ENCODE measurements around the gene EGFR. TPM values are rescaled to one million over a fixed set of nuclear protein-coding genes. Genes with fewer than 3 reads are reported as not detected.
A peak's percentile ranks its signal among the peaks of the same experiment; 100 is the strongest.

The EGFR gene
- total RNA-seq, 2 donors from 2014 or later, result 42.5 to 44.2 TPM

DNA sequence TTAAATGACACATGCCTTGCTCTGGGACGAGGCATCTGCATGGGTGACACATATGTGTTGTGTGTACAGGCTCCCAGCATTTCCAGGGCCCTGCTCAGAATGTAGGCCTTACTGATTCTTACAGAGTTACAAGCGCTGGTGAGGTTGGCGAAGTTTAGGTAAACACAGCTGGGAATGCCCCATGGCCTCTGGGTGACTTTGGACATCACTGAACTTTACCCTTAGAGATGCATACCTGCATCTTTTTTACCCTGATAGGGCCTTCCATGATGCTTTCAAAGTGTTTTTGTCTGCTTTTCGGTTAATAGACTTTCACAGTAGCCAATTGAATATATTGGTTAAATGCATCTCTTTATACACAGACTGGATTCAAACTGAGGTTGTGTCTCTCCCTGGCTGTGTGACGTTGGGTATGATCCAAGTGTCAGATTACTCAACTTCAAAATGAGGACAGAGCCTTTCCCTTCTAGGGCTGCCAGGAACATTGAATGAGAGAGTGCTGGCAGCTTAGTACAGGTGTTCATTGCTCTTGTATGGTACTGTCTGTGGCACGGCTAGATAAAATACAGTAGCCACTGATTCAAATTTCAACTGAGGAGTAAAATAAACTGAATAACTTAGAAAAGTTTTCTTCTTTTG, 29.5 kb downstream of the EGFR start:
- peak overlapping the region in 1 of 4 donors; percentile 39 for H3K27ac ChIP-seq
- peaks cover 29% of the 10 kb centered on the region for H3K4me1 ChIP-seq
- H3K9me3 ChIP-seq, result no peaks in the 10 kb centered on the region
- TF ChIP-seq, protein P1, sequence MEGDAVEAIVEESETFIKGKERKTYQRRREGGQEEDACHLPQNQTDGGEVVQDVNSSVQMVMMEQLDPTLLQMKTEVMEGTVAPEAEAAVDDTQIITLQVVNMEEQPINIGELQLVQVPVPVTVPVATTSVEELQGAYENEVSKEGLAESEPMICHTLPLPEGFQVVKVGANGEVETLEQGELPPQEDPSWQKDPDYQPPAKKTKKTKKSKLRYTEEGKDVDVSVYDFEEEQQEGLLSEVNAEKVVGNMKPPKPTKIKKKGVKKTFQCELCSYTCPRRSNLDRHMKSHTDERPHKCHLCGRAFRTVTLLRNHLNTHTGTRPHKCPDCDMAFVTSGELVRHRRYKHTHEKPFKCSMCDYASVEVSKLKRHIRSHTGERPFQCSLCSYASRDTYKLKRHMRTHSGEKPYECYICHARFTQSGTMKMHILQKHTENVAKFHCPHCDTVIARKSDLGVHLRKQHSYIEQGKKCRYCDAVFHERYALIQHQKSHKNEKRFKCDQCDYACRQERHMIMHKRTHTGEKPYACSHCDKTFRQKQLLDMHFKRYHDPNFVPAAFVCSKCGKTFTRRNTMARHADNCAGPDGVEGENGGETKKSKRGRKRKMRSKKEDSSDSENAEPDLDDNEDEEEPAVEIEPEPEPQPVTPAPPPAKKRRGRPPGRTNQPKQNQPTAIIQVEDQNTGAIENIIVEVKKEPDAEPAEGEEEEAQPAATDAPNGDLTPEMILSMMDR (IDR thresholded peaks at IDR 0.05), result no peak
- TF ChIP-seq POLR2A (IDR thresholded peaks at IDR 0.05), result no peak
- intact Hi-C loops (cut with DNase I), result no loop called here
- WGBS, 2 donors, result 28 to 33% methylated on average over 6 of the region's 6 CpGs
- no peaks in the 10 kb centered on the region for H3K36me3 ChIP-seq (replicated peaks in 1 of 2; ENCODE audit: insufficient read depth in 1 of 2, low read depth in 2 of 2)
- no peaks in the 10 kb centered on the region for H3K27me3 ChIP-seq
- peak; percentile 38 to 64 (median 60) for DNase-seq
- no peak overlapping the region for H3K4me3 ChIP-seq
- peak; percentile 79 for ATAC-seq

DNA sequence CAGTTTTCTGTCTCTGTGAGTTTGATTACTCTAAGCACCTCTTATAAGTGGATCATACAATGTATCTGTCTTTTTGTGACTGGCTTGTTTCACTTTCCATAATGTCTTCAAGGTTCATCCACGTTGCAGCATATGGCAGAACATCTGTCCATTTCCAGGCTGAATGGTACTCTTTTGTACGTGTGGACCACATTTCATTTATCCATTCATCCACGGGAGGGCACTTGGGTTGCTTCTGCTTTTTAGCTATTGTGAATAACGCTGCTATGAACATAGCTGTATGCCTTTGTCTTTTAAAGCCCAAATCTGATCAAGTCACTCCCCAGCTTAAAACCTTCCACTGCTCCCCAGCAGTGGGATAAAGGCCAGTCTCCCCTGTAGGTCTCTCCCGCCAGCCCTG, 31.5 kb downstream of the EGFR start:
- peaks cover 14% of the 10 kb centered on the region for H3K4me1 ChIP-seq
- ATAC-seq (no peak), DNase-seq (no peak)
- H3K4me3 ChIP-seq, result no peak overlapping the region
- intact Hi-C loops (cut with DNase I), result no loop called here
- H3K9me3 ChIP-seq, result no peaks in the 10 kb centered on the region
- TF ChIP-seq, protein P1 (IDR thresholded peaks at IDR 0.05), result no peak
- TF ChIP-seq POLR2A (IDR thresholded peaks at IDR 0.05), result no peak
- H3K27ac ChIP-seq, result no peak overlapping the region
- no peaks in the 10 kb centered on the region for H3K36me3 ChIP-seq (replicated peaks in 1 of 2; ENCODE audit: insufficient read depth in 1 of 2, low read depth in 2 of 2)
- no peaks in the 10 kb centered on the region for H3K27me3 ChIP-seq
- 68 to 85% methylated on average over 5 of the region's 5 CpGs for WGBS, 2 donors

DNA sequence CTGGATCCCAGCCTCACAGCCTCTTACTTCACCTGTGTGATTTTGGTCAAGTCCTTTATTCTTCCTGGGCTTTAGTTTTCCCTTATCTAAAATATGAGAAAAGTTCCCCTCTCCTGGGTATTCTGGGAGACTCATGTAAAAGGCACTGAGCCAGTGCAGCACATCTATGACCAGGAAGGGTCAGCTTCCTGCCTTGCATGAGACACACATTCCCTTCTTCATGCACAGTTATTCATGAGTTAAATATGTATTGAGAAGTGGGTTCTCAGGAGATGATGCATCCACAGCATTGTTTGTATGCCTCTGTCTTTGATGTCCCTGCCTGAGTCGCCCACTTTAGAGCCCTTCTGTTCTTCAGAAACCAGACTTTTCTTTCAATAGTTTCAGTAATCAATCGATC, 33.3 kb downstream of the EGFR start:
- Histone ChIP-seq H3K4me1 (peaks cover 14% of the 10 kb centered on the region), H3K27me3 (no peaks in the 10 kb centered on the region)

DNA sequence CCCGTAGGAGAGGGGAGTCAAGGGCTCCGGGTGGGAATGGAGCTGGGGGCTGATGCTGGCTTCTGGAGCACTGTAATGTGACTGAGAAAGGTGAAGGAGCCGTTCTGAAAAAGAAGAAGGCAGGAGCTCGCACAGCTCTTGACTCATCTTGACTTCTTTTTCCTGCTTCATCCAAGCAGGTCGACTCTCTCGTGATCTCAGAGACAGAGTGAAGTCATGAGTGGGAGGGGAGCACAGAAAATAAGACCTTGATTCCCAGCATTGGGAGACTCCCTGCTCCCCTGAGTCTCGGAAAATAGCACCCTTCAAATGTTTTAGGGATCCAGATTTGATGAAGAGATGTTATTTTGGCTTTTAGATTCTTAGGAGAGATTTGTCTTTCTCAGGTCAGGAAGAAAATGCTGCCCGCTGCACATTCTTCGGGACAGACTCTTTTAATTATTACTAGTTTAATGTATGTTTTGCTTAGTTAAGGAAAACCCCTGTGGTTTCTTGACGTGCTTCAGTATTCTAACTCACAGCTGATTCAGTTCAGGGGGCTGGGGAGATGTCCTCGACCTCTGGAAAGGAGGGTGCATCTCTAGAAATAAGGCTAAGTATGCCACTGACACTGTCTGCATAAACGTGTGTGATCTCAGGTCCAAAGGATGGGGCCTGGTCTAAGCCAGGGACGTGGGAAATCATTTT, 34.1 kb downstream of the EGFR start:
- no peak overlapping the region for H3K27ac ChIP-seq
- intact Hi-C loops (cut with DNase I), result no loop called here
- H3K9me3 ChIP-seq, result no peaks in the 10 kb centered on the region
- H3K27me3 ChIP-seq, result no peaks in the 10 kb centered on the region
- H3K4me3 ChIP-seq, result no peak overlapping the region
- peaks cover 14% of the 10 kb centered on the region for H3K4me1 ChIP-seq
- DNase-seq (no peak), ATAC-seq (no peak)
- TF ChIP-seq, protein P1 (IDR thresholded peaks at IDR 0.05), result no peak
- TF ChIP-seq POLR2A (IDR thresholded peaks at IDR 0.05), result no peak
- 82 to 83% methylated on average over 13 of the region's 13 CpGs for WGBS, 2 donors
- H3K36me3 ChIP-seq (replicated peaks in 1 of 2; ENCODE audit: insufficient read depth in 1 of 2, low read depth in 2 of 2), result no peaks in the 10 kb centered on the region

More for the DNA sequence above, 33.3 kb downstream of the EGFR start:
- ATAC-seq, result no peak
- DNase-seq, result no peak
- H3K36me3 ChIP-seq (replicated peaks in 1 of 2; ENCODE audit: insufficient read depth in 1 of 2, low read depth in 2 of 2), result no peaks in the 10 kb centered on the region
- H3K27ac ChIP-seq, result no peak overlapping the region
- no peak overlapping the region for H3K4me3 ChIP-seq
- intact Hi-C loops (cut with DNase I), result no loop called here
- TF ChIP-seq POLR2A (IDR thresholded peaks at IDR 0.05), result no peak
- TF ChIP-seq, protein P1 (IDR thresholded peaks at IDR 0.05), result no peak
- H3K9me3 ChIP-seq, result no peaks in the 10 kb centered on the region
- 72 to 83% methylated on average over 2 of the region's 2 CpGs for WGBS, 2 donors
